Measurements from ENCODE around the gene LMO7.

DNA sequence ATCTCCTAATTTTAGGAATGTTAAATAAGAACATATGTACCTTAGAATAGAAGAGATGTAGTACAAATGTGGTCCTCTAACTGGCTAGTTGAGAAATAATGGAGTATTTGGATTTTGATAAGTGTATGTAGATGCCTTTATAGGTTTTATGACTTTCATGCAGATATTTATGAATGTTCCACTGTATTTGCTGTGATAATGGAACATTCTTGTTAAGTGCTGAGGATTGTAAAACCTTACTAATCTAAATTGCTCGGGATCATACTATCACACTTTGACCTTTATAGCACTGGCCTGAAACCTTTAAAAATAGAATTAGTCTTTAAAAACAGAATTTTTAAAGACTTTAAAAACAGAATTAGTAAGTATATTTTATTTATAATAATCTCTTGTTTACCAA is 135.1 kb downstream of the LMO7 start:
- TF ChIP-seq POLR2AphosphoS5 (IDR thresholded peaks at IDR 0.05; ENCODE audit: low read depth, low read length) = no peak
- no peak for TF ChIP-seq TAF1 (IDR thresholded peaks at IDR 0.05; ENCODE audit: borderline replicate concordance, low read depth, low read length)
- no peak for TF ChIP-seq POLR2A (IDR thresholded peaks at IDR 0.05; ENCODE audit: low read depth, low read length)

All from GM12892 (cell line).